ENCODE measurements around the gene DLGAP1.

DNA sequence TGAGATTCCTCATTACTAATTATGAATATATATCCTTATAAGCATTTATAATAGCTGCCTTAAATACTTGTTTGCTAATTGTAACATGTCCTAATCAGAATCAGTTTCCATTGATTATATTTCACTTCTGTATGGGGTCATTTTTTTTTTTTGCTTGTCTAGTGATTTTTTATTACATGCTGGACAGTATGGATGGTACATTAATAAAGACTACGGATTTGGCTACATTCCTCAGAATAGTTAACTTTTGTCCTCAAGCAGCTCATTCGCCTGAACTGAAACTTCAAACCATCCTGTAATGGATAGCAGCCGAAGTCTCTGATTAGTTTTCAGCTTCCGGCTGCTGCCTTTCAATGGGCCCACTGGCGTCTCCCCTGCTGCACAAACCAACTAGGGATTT, 993.4 kb downstream of the DLGAP1 start:
- TF ChIP-seq, protein P1, sequence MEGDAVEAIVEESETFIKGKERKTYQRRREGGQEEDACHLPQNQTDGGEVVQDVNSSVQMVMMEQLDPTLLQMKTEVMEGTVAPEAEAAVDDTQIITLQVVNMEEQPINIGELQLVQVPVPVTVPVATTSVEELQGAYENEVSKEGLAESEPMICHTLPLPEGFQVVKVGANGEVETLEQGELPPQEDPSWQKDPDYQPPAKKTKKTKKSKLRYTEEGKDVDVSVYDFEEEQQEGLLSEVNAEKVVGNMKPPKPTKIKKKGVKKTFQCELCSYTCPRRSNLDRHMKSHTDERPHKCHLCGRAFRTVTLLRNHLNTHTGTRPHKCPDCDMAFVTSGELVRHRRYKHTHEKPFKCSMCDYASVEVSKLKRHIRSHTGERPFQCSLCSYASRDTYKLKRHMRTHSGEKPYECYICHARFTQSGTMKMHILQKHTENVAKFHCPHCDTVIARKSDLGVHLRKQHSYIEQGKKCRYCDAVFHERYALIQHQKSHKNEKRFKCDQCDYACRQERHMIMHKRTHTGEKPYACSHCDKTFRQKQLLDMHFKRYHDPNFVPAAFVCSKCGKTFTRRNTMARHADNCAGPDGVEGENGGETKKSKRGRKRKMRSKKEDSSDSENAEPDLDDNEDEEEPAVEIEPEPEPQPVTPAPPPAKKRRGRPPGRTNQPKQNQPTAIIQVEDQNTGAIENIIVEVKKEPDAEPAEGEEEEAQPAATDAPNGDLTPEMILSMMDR (IDR thresholded peaks at IDR 0.05; ENCODE audit: poor library complexity), result no peak
- no peak for TF ChIP-seq EZH2 (IDR thresholded peaks at IDR 0.05; ENCODE audit: borderline replicate concordance)
- TF ChIP-seq EZH2phosphoT487 (IDR thresholded peaks at IDR 0.05; ENCODE audit: low read depth, severe bottlenecking, unreplicated experiment), result no peak
